ENCODE data around the gene MPLKIP.
A peak's percentile ranks its signal among the peaks of the same experiment; 100 is the strongest.

MPLKIP gene

GRCh38 chr7:40101201-40101600 lies 33.2 kb downstream of the MPLKIP start:
- H3K9me3 Mint-ChIP-seq, result no peaks in the 10 kb centered on the region
- H3K36me3 Mint-ChIP-seq (ENCODE audit: low read depth), result peaks cover 12% of the 10 kb centered on the region
- no peak overlapping the region for H3K4me3 Mint-ChIP-seq
- peaks cover 3% of the 10 kb centered on the region for H3K4me1 Mint-ChIP-seq (ENCODE audit: low read depth)
- no peak overlapping the region for H3K27ac Mint-ChIP-seq
- no peaks in the 10 kb centered on the region for H3K27me3 Mint-ChIP-seq

GRCh38 chr7:40099837-40100236 lies 34.6 kb downstream of the MPLKIP start:
- Mint-ChIP-seq H3K9me3 (no peaks in the 10 kb centered on the region), H3K27ac (no peak overlapping the region), H3K4me3 (no peak overlapping the region), H3K36me3 (ENCODE audit: low read depth) (peaks cover 24% of the 10 kb centered on the region), H3K27me3 (no peaks in the 10 kb centered on the region), H3K4me1 (ENCODE audit: low read depth) (peaks cover 8% of the 10 kb centered on the region)

- Mint-ChIP-seq H3K27ac (no peak overlapping the region), H3K4me1 (ENCODE audit: low read depth) (peaks cover 8% of the 10 kb centered on the region), H3K27me3 (no peaks in the 10 kb centered on the region), H3K4me3 (no peak overlapping the region), H3K36me3 (ENCODE audit: low read depth) (peaks cover 35% of the 10 kb centered on the region), H3K9me3 (no peaks in the 10 kb centered on the region)
Observed at GRCh38 chr7:40098810-40099209, 35.6 kb downstream of the MPLKIP start.

- Mint-ChIP-seq H3K4me1 (ENCODE audit: low read depth) (peaks cover 8% of the 10 kb centered on the region), H3K4me3 (no peak overlapping the region), H3K27ac (no peak overlapping the region), H3K27me3 (no peaks in the 10 kb centered on the region), H3K9me3 (no peaks in the 10 kb centered on the region), H3K36me3 (ENCODE audit: low read depth) (peaks cover 40% of the 10 kb centered on the region)
Observed at GRCh38 chr7:40097728-40098127, 36.7 kb downstream of the MPLKIP start.

GRCh38 chr7:40095695-40096327 lies 38.6 kb downstream of the MPLKIP start:
- no peaks in the 10 kb centered on the region for H3K9me3 Mint-ChIP-seq
- H3K4me1 Mint-ChIP-seq (ENCODE audit: low read depth), result peaks cover 8% of the 10 kb centered on the region
- H3K27ac Mint-ChIP-seq, result peak overlapping the region; percentile 33
- H3K4me3 Mint-ChIP-seq, result no peak overlapping the region
- H3K27me3 Mint-ChIP-seq, result no peaks in the 10 kb centered on the region
- H3K36me3 Mint-ChIP-seq (ENCODE audit: low read depth), result peaks cover 43% of the 10 kb centered on the region

- no peaks in the 10 kb centered on the region for H3K27me3 Mint-ChIP-seq
- no peaks in the 10 kb centered on the region for H3K9me3 Mint-ChIP-seq
- peaks cover 8% of the 10 kb centered on the region for H3K4me1 Mint-ChIP-seq (ENCODE audit: low read depth)
- no peak overlapping the region for H3K4me3 Mint-ChIP-seq
- no peak overlapping the region for H3K27ac Mint-ChIP-seq
- peaks cover 43% of the 10 kb centered on the region for H3K36me3 Mint-ChIP-seq (ENCODE audit: low read depth)
Observed at GRCh38 chr7:40095230-40095629, 39.2 kb downstream of the MPLKIP start.

- Mint-ChIP-seq H3K4me1 (ENCODE audit: low read depth) (peaks cover 8% of the 10 kb centered on the region), H3K27ac (no peak overlapping the region), H3K36me3 (ENCODE audit: low read depth) (peaks cover 56% of the 10 kb centered on the region), H3K4me3 (no peak overlapping the region), H3K27me3 (no peaks in the 10 kb centered on the region), H3K9me3 (no peaks in the 10 kb centered on the region)
Observed at GRCh38 chr7:40093631-40094350, 40.6 kb downstream of the MPLKIP start.

GRCh38 chr7:40092182-40092581 lies 42.2 kb downstream of the MPLKIP start:
- Mint-ChIP-seq H3K9me3 (no peaks in the 10 kb centered on the region), H3K27me3 (no peaks in the 10 kb centered on the region), H3K36me3 (ENCODE audit: low read depth) (peaks cover 59% of the 10 kb centered on the region), H3K4me1 (ENCODE audit: low read depth) (peaks cover 8% of the 10 kb centered on the region), H3K27ac (no peak overlapping the region), H3K4me3 (no peak overlapping the region)

- no peaks in the 10 kb centered on the region for H3K4me1 Mint-ChIP-seq (ENCODE audit: low read depth)
- no peaks in the 10 kb centered on the region for H3K9me3 Mint-ChIP-seq
- H3K4me3 Mint-ChIP-seq, result no peak overlapping the region
- H3K27me3 Mint-ChIP-seq, result no peaks in the 10 kb centered on the region
- H3K27ac Mint-ChIP-seq, result no peak overlapping the region
- peaks cover 11% of the 10 kb centered on the region for H3K36me3 Mint-ChIP-seq (ENCODE audit: low read depth)
Observed at GRCh38 chr7:40077849-40078248, 56.6 kb downstream of the MPLKIP start.

Measured in stimulated activated naive CD8-positive, alpha-beta T cell treated with anti-CD3 and anti-CD28 coated beads, Interleukin-15, Interleukin-2, amounts not matched to agents 100 ng/mL and 50 ng/mL, for 24 hours (primary cell).